H1 (cell line): ENCODE data around the gene CDK5R1. TPM values are rescaled to one million over a fixed set of nuclear protein-coding genes. Genes with fewer than 3 reads are reported as not detected.

Experiments used
- CHD7 ChIP-seq: fragments of 300-600 bp; sonication (generic); IDR thresholded peaks from 2 replicates; pipeline ENCODE4 v1.7.1; 2012; ENCODE audit warnings: low read length, moderate library complexity, mild to moderate bottlenecking, inconsistent platforms; ENCODE audit not compliant: insufficient replicate concordance
- polyA plus RNA-seq, 7 experiments: library from polyadenylated mRNA; depleted of rRNA in 3 of 7; stranded (reverse) in 5 of 7; unstranded in 2 of 7; fragments of >200 nt in 5 of 7; fragments of 200-250 nt in 2 of 7; gene quantifications; 1 replicate in 5 of 7; 2 replicates in 1 of 7; 4 replicates in 1 of 7; pipeline versions ENCODE4 v1.2.1 to v1.2.3, GENCODE V29; 2011 to 2013; ENCODE audit warnings: missing spikeins in 2 of 7, mixed read lengths in 2 of 7
- total RNA-seq: library from RNA; stranded (reverse); fragmentation: NEBNext Ultra II Directional; extraction: Animal tissue kit (Norgen Biotek cat#: 25700); gene quantifications from 2 replicates; pipeline ENCODE4 v1.2.1, GENCODE V29; 2021

Gene CDK5R1
- total and polyA plus RNA-seq, 2 of the 8 experiments (the other 6 are each of a cell fraction or from before 2014, with no cell fraction given): 2.7 to 9.9 TPM

- TF ChIP-seq CHD7: no peak
Measured at GRCh38 chr17:32467949-32468348, 18.8 kb upstream of the CDK5R1 start (continued).
